SU-DHL-6 (cell line): ENCODE data around the gene LAMA2.

ENCODE experiments used
- EZH2phosphoT487 ChIP-seq: fragments of 200-600 bp; sonication (generic), shearing (Covaris generic); conservative IDR thresholded peaks from 2 replicates; pipeline ENCODE4 v1.6.1; 2018; ENCODE audit warnings: mild to moderate bottlenecking, antibody characterized with exemption, low read length, moderate library complexity, mixed read lengths
- TF ChIP-seq, protein P1 (sequence below): fragments of 200-600 bp; sonication (generic); IDR thresholded peaks from one replicate; pipeline ENCODE4 v1.5.1; 2017; ENCODE audit warnings: antibody characterized with exemption, mild to moderate bottlenecking, low read length, moderate library complexity; ENCODE audit not compliant: insufficient read depth, poor library complexity, severe bottlenecking

DNA sequence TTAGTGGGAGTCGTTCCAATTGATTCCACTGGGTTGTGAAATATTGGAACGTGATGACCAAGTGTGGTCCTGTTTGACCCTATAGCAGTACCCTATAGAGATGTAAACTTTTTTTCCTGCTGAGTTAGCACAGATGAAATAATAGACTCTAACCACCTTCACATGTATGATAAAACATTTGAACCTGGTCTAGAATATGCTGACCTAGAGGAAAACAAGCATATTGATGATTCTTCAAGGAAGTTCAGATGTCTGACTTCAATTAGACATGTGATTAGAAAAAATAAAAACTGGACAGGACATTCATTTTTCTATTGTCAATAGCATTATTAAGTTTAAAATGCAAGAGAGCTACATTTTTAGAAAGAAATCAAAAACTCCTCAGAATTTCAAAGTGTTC, 424.9 kb downstream of the LAMA2 start:
- TF ChIP-seq, protein P1, sequence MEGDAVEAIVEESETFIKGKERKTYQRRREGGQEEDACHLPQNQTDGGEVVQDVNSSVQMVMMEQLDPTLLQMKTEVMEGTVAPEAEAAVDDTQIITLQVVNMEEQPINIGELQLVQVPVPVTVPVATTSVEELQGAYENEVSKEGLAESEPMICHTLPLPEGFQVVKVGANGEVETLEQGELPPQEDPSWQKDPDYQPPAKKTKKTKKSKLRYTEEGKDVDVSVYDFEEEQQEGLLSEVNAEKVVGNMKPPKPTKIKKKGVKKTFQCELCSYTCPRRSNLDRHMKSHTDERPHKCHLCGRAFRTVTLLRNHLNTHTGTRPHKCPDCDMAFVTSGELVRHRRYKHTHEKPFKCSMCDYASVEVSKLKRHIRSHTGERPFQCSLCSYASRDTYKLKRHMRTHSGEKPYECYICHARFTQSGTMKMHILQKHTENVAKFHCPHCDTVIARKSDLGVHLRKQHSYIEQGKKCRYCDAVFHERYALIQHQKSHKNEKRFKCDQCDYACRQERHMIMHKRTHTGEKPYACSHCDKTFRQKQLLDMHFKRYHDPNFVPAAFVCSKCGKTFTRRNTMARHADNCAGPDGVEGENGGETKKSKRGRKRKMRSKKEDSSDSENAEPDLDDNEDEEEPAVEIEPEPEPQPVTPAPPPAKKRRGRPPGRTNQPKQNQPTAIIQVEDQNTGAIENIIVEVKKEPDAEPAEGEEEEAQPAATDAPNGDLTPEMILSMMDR, result no peak
- no peak for TF ChIP-seq EZH2phosphoT487
